GM23338 (cell line): ENCODE data around the gene MYLK. TPM values are rescaled to one million over a fixed set of nuclear protein-coding genes. Genes with fewer than 3 reads are reported as not detected.

ENCODE experiments used
- CTCF ChIP-seq, 2 experiments: fragments of 200-600 bp in 1 of 2; sonication (generic) in 1 of 2; conservative IDR thresholded peaks; 2 replicates each; pipeline versions ENCODE4 v1.5.1 to v1.6.1; 2016 to 2017; ENCODE audit warnings: antibody characterized with exemption in 2 of 2, low read depth in 2 of 2, mild to moderate bottlenecking in 2 of 2, moderate library complexity in 1 of 2
- EZH2 ChIP-seq: fragments of 200-600 bp; sonication (generic); IDR thresholded peaks from one replicate; pipeline ENCODE4 v1.8.0; 2017; ENCODE audit warnings: antibody characterized with exemption, mild to moderate bottlenecking, low read depth; ENCODE audit not compliant: unreplicated experiment
- EZH2phosphoT487 ChIP-seq: fragments of 200-600 bp; sonication (generic); IDR thresholded peaks from one replicate; pipeline ENCODE4 v1.8.1; 2018; ENCODE audit warnings: antibody characterized with exemption; ENCODE audit not compliant: unreplicated experiment
- JUNB ChIP-seq: IDR thresholded peaks from one replicate; pipeline ENCODE4 v1.6.1; 2016; ENCODE audit warnings: antibody characterized with exemption; ENCODE audit not compliant: unreplicated experiment
- NANOG ChIP-seq: IDR thresholded peaks from 2 replicates; pipeline ENCODE4 v1.6.1; 2016; ENCODE audit warnings: antibody characterized with exemption, borderline replicate concordance
- REST ChIP-seq: IDR thresholded peaks from one replicate; pipeline ENCODE4 v1.6.1; 2018; ENCODE audit warnings: antibody characterized with exemption; ENCODE audit not compliant: unreplicated experiment
- STAT1 ChIP-seq: IDR thresholded peaks from one replicate; pipeline ENCODE4 v1.6.1; 2016; ENCODE audit warnings: antibody characterized with exemption; ENCODE audit not compliant: unreplicated experiment
- ZNF114 ChIP-seq: fragments of 250-450 bp; sonication (Bioruptor Pico); IDR thresholded peaks from 2 replicates; pipeline ENCODE4 v1.5.0; 2020; ENCODE audit warnings: mild to moderate bottlenecking, moderate library complexity
- ZNF331 ChIP-seq: fragments of 250-450 bp; sonication (Bioruptor Pico); IDR thresholded peaks from 2 replicates; pipeline ENCODE4 v1.5.0; 2020; ENCODE audit warnings: low read depth, mild to moderate bottlenecking, moderate library complexity
- ZNF462 ChIP-seq: fragments of 250-450 bp; sonication (Bioruptor Pico); IDR thresholded peaks from 2 replicates; pipeline ENCODE4 v1.5.0; 2020; ENCODE audit warnings: mild to moderate bottlenecking, moderate library complexity
- polyA plus RNA-seq: library from polyadenylated mRNA; unstranded; fragments of >200 nt; fragmentation: Nextera tagmentation; extraction: Ambion mirVana; gene quantifications from 2 replicates; pipeline ENCODE4 v1.2.1, GENCODE V29; 2016
- total RNA-seq: library from RNA; depleted of rRNA; stranded (reverse); fragments of >200 nt; shearing (Covaris generic); gene quantifications from 2 replicates; pipeline ENCODE4 v1.2.3, GENCODE V29; 2014

MYLK gene
- total and polyA plus RNA-seq, 2 experiments from 2014 or later = 11.5 to 17.9 TPM

GRCh38 chr3:123831420-123831819, 52.7 kb downstream of the MYLK start (continued):
- TF ChIP-seq ZNF462 (CRISPR knock-in tag) = no peak
- TF ChIP-seq REST = no peak
- no peak for TF ChIP-seq EZH2
- TF ChIP-seq ZNF114 (CRISPR knock-in tag) = no peak
- no peak for TF ChIP-seq STAT1
- no peak for TF ChIP-seq EZH2phosphoT487
- no peak for TF ChIP-seq JUNB
- TF ChIP-seq NANOG = no peak
- no peak for TF ChIP-seq ZNF331 (CRISPR knock-in tag)
- no peak for TF ChIP-seq CTCF (conservative IDR thresholded peaks at IDR 0.05; ENCODE audit: low read depth in 2 of 2)
